ENCODE data around the gene MEG3.

The MEG3 gene

DNA sequence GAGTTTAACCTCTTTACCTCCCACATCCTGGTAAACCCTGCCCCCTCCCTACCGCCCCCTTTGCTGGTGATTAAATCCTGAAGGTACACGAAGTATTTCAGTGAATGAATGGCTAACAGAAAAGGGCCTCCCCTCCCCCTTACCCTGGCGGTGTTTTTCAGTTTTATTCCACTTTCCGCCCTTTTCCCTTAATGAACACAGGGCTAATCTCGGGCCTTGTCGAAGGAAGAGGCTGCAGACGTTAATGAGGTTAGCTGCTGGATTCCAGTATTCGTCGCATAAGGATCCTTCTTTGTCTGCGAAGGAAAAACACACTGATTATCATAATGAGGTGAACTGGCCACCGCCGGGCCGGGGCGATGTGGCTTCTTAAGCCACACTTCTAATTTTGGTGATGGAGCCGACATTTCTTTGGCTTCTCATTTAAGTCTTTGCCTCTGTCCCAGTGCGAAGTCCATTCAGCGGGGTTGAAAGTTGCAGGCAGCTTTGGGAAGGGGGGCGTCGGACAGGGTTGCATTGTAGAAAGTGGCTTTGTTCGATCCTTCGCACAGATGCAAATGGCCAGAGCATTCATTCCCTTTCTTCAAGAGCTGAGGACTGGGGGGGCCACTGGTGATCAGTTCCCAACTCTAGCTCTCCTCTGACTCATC lies 6.5 kb downstream of the MEG3 start:
- DNase-seq (ENCODE audit: low spot score), result no peak

DNA sequence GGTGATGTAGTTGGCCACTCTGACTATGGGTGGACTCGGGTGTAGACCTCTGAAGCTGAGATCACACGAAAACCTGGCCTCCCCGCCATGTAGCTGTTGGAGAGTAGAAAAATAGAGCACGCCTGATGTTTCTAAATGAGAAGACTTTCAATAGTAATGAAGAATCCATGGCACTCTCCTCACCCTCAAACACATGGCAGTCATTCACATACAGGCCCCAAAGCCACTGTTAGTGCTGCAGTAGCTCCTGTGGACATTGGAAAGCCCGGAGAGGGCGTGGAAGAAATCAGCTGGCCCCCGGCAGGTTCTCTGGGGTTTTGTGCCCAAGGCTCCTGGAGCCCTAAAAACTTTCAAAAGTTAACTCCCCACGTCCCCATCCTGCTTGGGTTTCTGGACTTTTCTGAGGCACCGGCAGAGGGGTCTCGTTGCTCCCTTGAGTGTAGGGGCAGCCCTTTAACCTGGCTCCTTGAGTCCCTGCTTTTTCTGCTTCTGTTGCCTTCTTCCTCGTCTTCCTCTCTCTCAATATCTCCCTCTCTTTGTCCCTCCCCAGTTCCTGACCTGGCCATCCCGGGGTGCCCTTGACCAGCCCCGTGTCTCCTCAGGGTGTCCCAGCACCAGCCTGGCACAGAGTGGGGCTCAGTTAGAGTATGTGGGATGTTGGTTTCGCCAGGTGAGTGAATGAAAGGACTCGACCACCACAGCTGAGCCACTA lies 8.3 kb downstream of the MEG3 start:
- no peak for DNase-seq (ENCODE audit: low spot score)

DNA sequence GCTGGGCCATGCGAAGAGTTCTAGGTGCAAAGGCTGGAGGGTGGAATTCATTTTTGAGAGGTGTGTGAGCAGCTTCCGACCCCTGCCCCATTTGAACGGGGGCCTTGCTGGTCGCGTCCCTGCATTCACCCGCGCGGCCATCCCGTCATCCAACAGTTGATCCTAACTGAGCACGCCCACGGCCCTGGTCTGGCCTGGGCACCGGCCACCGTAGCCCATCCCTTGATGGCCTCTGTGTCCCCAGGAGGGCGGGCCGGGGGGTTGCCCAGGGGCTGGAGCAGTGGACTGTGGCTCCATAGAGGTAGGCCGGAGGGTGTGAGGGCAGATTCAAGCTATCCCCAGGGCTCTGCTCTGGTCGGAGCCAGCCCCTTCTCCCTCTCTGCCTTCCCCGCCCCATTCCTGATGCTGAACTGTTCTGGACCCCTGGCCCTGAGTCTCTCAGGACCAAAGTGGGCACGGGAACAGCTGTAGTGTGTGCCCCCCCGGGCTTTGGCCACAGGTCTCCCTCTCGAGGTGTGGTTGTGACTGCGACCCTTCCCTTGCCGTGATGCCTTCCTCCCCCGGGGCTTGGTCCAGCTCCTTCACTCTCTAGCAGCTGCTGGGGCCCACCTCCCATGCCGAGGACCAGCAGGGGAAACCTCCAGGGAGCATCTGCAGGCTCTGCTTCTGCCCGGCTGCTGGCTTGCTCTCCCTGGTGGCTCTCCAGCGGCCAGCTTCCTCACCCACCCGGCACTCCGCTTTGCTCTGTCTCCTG lies 9.1 kb downstream of the MEG3 start:
- DNase-seq (ENCODE audit: low spot score), result no peak

DNA sequence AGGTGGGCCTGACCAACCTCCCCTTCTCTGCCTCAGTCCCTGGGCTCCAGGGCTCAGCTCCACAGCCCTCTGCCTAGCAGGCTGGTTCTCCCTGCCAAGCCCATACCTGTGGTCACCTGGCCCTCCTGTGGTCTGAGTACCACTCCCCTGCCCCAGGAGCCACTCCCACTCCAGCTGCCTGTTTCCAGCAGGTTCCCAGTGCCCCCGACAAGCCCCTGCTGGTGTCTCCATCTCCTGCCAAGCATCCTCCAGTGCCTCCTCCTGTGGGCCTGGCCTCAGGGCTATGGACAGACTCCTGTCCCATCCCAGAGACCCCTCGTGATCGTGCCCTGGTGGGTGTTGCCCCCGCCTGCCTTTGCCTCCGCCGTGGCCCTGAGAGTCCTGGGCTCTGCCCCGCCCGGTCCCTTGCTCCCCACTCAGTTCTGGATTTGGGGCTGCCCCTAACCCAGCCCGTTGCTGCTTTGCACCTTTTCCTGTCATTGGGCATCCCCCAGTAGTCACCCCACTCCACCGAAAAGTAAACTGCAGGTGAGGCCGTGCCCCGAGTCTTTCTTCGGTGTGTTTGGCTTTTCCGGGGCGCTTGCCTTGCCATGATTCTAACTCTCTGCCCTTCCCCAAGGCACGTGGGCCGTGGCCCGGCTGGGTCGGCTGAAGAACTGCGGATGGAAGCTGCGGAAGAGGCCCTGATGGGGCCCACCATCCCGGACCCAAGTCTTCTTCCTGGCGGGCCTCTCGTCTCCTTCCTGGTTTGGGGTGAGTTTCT lies 9.8 kb downstream of the MEG3 start:
- no peak for DNase-seq (ENCODE audit: low spot score)

DNA sequence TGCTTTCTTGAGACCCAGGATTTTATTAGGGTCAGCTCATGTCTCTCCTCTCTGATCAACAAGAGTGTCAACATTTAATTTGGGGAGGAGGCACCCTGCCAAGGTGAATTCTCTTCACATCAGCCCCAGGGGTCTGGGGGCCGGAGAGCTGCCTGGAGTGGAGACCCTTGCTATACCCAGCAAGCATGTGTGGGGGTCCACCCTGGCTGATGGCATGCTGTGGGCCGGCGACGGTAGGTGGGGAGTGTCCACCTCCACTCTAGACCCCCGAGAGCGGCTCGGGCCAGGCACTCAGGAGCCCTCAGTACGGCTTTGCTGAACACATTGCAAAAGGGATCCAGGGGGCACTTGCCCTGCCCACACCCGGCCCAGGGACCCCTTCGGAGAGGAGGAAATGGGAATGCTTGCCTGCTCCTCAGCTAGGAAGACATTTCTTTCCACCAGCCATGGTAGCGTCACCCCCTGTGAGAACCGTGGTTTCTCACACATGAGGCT lies 10.4 kb downstream of the MEG3 start:
- no peak for DNase-seq (ENCODE audit: low spot score)

DNA sequence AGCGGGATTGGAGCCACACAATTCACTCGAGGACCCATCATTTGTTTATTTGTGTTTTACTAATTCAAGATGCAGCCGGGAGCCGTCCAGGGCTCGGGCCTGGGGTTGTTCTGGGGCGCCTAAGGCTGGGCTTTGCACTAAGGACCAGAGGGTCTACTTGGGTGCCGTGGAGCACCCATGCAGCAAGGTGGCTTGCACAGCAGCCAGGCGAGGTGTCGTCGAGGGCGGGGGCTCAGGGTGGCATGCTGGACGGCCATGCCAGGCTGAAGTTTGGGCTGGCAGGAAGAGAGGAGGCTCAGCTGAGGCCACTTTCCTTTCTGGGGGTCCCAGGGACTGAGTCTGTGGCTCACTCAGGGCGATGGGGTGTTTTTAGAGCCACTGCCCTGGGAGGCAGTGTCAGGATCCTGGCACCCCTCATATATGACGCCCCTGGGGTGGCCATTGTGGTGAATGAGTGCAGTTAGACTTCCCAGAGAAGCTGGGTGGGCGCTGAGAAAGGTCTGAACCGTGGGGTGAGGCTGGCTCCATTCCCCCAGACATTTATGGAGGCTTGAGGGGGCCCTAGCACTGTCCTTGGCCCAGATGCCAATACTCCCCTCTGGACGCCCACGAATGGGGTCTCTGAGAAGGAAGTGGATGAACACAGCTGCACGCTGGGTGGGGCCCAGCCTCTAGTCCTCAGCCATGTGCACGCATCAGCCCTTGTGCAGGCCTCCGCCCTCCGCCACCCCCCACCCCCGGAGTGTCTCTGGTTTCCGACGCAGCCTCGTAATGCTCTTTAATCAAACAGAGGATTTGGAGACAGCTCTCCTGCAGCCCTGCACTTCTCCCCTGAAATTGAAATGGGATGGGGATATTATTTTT lies 11.3 kb downstream of the MEG3 start:
- no peak for DNase-seq (ENCODE audit: low spot score)

DNA sequence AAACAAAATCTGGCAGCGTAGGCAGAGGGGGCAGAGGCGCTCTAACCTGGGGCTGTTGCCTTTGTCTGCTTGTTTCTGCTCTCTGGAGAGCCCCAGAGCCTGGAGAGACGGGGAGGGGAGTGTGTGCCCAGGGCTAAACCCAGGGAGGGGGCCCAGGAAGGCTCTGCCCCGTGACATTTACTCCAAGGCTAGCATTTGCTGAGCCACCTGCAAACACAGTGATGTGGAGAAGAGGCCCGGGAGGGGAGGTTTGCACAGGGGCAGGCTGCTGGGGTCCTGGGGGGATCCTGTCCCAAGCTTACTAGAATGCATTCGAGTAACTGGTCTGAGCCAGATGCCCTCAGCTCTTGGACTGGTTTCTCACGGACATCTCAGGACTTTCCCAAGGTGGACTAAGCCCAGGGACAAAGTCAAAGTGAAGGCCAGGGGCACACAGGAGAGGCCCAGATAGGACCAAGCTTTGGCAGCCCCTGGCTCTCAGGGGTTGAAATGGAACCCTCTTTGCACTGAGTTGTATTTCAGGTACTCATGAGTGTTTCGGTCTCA lies 12.0 kb downstream of the MEG3 start:
- no peak for DNase-seq (ENCODE audit: low spot score)

DNA sequence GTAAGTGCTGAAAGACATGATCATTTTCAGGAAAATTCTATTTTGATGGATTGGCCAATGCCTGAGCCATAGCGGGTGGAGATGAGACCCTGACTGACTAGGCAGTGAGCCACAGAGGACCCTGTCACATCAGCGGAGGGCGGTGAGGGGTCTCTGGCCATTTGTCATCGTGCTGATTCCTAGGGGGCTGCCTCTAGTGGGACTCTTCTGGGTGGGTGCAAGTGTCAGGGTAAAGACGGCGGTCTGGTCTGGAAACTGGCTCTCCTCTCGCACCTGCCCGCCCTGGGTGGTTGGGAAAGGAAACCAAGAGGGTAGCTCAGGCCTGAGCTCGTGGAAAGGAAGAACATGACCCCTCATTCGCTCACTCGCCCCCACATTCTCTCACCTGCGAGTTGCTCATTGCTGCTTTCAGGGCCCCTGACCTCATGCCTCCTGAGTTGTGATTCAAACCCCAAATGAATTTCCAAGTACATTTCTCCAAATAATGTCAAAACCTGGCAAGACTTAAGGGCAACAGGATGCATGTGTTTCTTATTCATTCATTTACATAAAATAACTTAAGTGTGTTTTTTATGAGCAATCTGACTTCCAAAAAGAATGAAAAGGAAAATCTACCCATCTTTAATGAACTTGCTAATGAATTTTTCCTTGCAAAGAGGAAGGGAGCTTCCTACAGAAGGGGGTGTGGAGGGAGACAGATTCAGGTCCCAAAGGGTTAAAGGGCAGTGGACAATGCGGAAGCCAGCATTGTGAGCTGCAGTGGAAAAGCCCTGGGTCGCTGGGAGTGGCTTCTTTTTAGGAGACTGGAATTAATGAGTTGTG lies 12.8 kb downstream of the MEG3 start:
- no peak for DNase-seq (ENCODE audit: low spot score)

DNA sequence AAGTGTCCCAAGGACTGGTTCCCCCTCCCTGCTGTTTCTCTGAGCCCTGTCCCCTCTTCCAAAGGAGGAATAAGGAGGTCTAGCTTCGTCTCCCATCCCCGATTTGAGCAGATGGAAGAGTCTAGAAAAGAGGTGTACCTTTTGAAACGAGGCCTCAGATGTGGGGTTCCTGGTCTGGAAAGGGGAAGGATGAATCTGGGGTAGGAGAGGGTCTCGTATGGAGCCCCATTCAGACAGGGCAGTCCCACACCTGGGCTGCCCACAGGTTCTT lies 13.3 kb downstream of the MEG3 start:
- no peak for DNase-seq (ENCODE audit: low spot score)

DNA sequence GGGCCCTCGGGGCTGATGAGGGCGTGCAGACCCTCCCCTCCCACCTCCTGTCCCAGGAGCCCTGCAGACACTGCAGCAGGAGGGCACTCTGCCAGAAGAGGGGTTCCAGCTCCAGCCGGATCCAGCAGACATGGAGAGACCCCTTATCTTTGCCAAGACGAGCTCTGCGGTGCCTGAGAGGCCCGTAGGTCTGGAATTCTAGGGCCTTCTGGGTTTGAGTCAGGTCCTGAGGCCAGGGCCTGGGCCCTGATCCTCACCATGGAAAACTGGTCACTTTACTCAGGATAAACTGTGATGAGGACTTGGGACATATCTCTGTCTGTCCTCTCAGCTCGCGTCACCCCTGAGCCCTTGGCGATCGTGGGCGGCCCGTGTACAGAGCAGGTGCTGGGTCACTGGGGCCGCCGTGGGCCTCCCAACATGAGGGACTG lies 13.8 kb downstream of the MEG3 start:
- DNase-seq (ENCODE audit: low spot score), result no peak

DNA sequence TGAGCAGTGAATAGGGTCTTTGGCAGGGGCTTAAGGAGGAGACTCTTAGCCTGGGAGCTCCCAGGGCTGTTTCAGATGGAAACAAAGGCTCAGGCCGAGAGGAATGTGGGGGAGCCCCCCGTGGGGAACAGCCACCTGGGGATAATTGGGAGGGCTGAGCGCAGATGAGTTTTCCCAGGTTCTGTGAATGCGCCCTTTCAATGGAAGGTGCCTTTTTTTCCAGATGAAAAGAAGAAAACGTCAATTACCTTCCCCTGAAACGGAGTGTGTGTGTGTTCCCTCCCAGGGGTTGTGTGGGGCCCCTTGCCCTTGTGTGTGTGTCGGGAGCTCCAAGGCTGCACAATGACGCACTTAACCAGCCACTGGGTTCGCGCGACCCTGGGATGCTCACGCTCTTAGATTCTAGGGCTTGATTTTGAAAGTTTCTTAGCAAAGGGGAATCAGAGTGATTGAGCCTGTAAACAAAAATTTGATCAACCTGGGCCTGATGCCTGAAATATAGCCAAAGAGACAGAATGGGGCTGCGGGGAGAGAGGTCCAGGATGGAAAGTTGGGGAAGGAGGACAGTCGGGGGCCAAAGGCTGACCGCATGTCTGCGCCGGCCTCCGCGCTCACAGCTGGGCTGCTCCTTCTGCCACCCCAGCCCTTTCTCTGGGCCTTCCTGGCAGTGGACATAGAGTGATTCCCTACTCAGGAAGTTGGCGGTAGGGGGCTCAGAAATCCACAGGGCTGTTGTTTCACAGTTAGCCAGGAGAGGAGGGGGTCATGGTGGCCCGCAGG lies 14.6 kb downstream of the MEG3 start:
- DNase-seq (ENCODE audit: low spot score), result no peak

DNA sequence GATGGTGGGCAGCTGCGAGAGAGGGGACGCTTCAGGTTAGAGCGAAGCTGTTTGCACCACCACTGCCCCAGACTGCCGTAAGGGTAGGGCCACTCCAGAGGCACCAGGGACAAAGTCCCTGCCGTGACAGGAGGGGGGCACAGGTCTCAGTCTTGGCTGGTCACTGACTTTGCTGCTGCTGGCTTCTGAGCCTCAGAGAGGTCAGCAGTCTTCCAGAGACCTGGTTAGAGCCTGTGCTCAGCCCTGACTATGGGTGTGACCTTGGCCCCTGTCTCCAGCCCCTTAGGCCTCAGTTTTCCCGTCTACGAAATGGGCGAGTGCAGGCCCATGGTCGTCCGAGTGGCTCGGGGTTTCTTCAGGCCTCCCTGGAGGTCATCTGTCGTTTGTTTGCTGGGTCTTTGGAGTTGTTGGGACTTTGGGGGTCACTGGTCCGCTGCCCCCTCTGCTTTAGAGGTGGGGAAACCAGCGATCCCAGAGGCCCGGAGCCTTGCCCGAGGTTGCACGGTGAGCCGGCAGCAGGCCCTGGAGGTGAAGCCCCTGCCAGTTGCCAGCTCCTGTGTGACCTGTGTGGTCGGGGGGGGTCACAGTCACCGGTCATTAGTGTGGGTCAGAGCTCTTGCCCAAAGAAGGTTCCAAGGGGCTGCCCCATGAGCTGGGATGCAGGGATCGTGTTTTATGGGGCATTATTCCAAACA lies 15.3 kb downstream of the MEG3 start:
- no peak for DNase-seq (ENCODE audit: low spot score)

DNA sequence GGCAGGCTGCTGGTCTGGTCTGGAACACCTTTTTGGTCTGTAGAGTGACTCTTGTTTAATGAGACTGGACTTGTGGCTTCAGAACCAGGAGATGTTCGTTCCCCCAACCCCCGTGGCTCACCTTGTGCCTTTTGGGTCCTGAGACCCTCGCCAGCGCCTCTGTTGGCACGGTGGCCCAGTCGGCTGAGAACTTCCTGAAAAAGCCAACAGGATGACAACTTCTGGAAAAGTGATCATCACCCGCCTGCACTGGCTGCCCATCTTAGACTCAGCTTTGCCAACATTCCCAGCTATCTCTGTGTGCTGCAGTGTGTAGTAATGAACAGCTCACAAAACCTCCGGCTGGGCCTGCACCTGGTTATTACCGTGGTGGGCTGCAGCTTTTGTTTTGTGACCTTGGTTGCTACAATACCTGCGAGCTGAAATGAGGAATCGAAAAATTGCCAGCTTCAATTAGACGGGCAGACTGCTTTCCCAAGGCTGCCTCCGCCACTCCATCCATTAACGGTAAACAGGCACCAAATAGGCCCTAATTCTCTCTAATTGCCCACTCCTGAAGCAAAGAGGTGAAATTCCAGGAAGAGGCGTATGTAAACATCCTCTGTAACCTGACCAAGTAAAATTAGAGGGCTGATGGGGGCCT lies 16.0 kb downstream of the MEG3 start:
- DNase-seq (ENCODE audit: low spot score), result no peak

DNA sequence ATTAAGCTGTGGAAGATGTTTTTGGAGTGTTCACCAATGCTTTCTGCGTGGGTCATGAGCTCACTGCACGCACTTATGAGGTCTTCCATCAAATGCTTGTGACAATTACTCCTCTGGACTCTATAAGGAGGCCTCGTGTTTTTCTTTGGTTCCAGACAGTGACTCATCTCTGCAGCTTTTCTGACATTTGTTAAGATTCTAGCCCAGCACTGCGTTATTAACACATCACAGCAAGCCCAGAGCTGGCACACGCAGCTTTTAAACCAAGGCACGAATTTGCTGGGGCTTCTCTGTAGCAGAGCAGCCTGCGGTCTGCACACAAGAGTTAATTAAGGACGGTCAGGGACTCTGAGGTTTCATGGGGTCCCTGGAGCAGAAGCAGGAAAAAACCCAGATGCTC lies 16.9 kb downstream of the MEG3 start:
- peak; percentile 42 for DNase-seq (ENCODE audit: low spot score)

DNA sequence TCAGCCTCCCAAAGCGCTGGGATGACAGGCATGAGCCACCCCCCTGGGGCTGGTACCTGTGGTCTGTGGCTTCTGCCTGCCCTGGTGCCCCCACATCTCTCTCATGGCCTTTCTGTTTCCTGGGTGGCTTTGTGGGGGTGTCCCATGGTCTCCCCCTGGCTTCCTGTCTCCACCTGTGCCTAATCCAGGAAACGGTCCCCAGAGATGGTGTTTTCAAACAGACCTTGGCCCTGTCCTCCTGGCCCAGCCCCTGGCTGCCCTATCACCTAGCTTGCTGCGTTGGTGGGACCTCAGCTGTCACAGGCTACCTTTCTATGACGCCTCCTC lies 18.1 kb downstream of the MEG3 start:
- DNase-seq (ENCODE audit: low spot score), result no peak

DNA sequence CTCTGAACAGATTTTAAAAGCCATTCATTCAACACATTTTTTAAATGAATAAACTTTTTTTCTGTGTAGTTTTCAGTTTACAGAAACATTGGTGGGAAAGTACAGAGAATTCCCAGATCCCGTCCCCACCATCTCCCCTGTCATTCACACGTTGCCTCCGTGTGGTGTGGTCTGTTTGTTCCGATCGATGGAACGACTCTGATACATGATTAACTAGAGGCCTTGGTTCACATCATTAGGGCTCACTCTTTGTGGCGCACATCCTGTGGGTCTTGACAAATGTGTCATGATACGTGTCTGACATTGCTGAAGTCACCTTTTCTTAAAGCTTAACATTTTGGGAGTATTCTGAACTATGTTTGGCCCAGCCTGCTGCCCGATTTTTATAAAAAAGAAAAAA lies 18.5 kb downstream of the MEG3 start:
- no peak for DNase-seq (ENCODE audit: low spot score)

DNA sequence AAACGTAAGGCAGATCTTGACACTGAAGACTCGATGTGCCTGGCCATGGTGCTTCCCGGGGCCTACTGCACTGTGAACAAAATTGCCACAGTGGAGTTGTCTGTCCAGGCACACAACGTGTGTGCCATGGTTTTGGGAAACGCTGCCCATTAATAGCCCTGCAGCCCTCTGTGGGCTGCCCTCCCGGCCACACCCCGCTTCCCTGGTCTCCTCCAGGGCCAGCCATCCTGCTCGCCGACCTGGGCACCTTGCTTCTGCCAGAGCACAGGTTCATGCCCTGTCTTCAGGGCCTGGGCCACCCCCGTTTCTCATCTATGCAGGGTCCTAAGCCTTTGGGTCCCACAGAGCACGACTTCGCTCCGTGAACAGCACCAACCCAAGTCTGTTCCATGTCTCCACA lies 18.9 kb downstream of the MEG3 start:
- no peak for DNase-seq (ENCODE audit: low spot score)

DNA sequence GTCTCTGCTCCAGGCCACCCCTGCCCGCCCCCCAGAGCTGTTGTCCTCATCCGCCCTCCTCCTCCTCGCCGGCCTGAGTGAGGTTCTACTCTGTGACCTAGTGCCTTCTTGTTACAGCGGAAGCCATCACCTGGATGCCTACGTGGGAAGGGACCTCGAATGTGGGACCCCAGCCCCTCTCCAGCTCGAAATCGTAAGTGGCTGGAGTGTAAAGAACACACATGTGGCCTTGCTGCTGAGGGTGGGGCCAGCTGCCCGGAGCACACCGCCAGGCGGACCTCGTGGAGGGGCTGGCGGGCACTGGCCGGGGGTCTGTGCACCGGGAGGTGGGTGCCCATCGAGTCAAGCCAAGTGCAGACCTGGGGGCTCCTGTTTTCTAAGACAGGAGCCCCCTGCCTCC lies 19.4 kb downstream of the MEG3 start:
- DNase-seq (ENCODE audit: low spot score), result no peak

Measured in cerebellar cortex (tissue), 1 donor.